BLaER1 treated with 17β-estradiol and CSF1 and Interleukin-3, amounts not matched to agents 10 nM and 100 nM (cell line): ENCODE measurements around the gene PARD3B.

ENCODE experiments used
- H3K27ac ChIP-seq, 11 experiments: shearing (Covaris generic); formaldehyde crosslinking; 2 replicates each; pipeline ENCODE4 v1.8.1; 2022
- H3K27me3 ChIP-seq, 11 experiments: shearing (Covaris generic); formaldehyde crosslinking; 2 replicates each; pipeline ENCODE4 v1.8.1; 2022
- H3K36me3 ChIP-seq, 11 experiments: shearing (Covaris generic); formaldehyde crosslinking; 2 replicates each; pipeline ENCODE4 v1.8.1; 2022
- H3K4me1 ChIP-seq, 10 experiments: shearing (Covaris generic); formaldehyde crosslinking; 2 replicates each; pipeline ENCODE4 v1.8.1; 2022
- H3K4me2 ChIP-seq, 11 experiments: shearing (Covaris generic); formaldehyde crosslinking; 2 replicates each; pipeline ENCODE4 v1.8.1; 2022
- H3K4me3 ChIP-seq, 10 experiments: shearing (Covaris generic); formaldehyde crosslinking; 2 replicates each; pipeline ENCODE4 v1.8.1; 2022
- H3K9ac ChIP-seq, 11 experiments: shearing (Covaris generic); formaldehyde crosslinking; 2 replicates each; pipeline ENCODE4 v1.8.1; 2022
- H3K9me3 ChIP-seq, 11 experiments: shearing (Covaris generic); formaldehyde crosslinking; replicated peaks in 1 of 11; 2 replicates each; pipeline ENCODE4 v1.8.1; 2022
- H4K20me1 ChIP-seq, 11 experiments: shearing (Covaris generic); formaldehyde crosslinking; 2 replicates each; pipeline ENCODE4 v1.8.1; 2022
- Cebpa-rat ChIP-seq, 11 experiments: shearing (Covaris generic); IDR thresholded peaks; 2 replicates each; pipeline ENCODE4 v1.8.1; 2022

PARD3B gene

DNA sequence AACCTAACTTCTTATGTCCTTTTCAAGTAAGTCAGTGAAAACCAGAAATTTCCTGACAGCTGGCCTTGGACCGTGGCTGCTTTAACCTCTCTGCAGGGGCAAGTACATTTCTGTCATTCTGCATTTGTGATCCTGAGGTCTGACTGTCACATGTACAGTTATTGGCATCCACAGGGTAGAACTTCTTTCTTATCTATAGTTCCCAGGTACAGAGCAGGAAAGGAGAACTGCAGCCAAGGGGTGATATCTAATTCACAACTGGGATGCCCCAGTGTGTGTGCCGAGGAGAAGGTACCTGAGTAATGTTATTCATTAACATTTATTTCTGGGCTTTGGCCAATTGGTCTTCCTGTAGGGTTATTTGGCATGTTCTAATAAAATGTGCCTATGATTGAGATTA lies 468.9 kb downstream of the PARD3B start:
- Histone ChIP-seq H3K4me1 (no peaks in the 10 kb centered on the region), H4K20me1 (no peaks in the 10 kb centered on the region; a peak in 1 of 22 replicates), H3K27ac (no peak overlapping the region), H3K9ac (no peak overlapping the region), H3K36me3 (no peaks in the 10 kb centered on the region), H3K4me3 (no peak overlapping the region), H3K27me3 (no peaks in the 10 kb centered on the region), H3K9me3 (peaks cover 0 to 3% (median 0%) of the 10 kb centered on the region in 11 experiments; a peak in 4 of 22 replicates), H3K4me2 (no peak overlapping the region)
- no peak for TF ChIP-seq Cebpa-rat (IDR thresholded peaks at IDR 0.05)

DNA sequence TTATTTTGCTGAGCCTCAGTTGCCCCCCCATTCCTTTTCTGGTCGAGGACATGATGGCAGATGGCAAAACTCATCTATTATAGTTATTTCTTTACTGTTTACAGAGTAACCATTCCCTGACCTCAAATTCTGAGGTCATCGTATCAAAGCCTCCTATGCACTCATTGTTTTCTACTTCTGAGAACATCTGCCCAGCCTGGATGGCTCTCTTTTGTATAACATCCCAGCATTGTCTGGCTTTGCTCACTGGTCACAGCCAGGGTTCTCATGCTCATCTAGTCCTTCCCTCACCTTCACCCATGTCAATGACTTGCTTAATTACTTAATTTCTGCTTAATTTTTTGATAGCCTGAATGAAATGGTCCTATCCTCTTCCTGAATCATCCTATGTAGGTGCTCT lies 472.1 kb downstream of the PARD3B start:
- no peaks in the 10 kb centered on the region for H3K36me3 ChIP-seq
- H3K27ac ChIP-seq, result no peak overlapping the region
- H3K9me3 ChIP-seq, result peaks cover 0 to 12% (median 7%) of the 10 kb centered on the region in 11 experiments; a peak in 10 of 22 replicates
- H3K4me1 ChIP-seq, result no peaks in the 10 kb centered on the region
- no peak overlapping the region for H3K9ac ChIP-seq
- no peaks in the 10 kb centered on the region for H3K27me3 ChIP-seq
- TF ChIP-seq Cebpa-rat (IDR thresholded peaks at IDR 0.05), result no peak
- H3K4me3 ChIP-seq, result no peak overlapping the region
- no peaks in the 10 kb centered on the region; a peak in 1 of 22 replicates for H4K20me1 ChIP-seq
- H3K4me2 ChIP-seq, result no peak overlapping the region

DNA sequence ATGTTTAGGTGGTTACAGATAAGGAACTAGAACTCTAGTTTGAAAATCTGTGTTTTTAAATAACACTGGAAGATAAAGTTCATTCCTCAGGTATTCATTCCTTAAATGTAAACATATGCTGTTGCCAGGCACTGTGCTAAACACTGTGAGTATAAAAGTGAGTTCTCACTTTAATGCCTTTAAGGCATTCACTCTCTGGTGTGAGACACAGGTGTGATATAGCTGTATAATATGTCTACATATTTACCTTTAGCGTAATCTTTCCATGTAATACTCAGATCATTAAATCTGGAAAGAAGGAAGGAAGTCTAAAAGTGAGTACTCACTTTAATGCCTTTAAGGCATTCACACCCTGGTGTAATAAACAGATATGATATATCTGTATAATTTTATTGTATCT lies 472.6 kb downstream of the PARD3B start:
- no peak overlapping the region for H3K9ac ChIP-seq
- no peaks in the 10 kb centered on the region for H3K36me3 ChIP-seq
- TF ChIP-seq Cebpa-rat (IDR thresholded peaks at IDR 0.05), result no peak
- peaks cover 0 to 12% (median 7%) of the 10 kb centered on the region in 11 experiments; a peak in 10 of 22 replicates for H3K9me3 ChIP-seq
- H4K20me1 ChIP-seq, result no peaks in the 10 kb centered on the region; a peak in 1 of 22 replicates
- H3K4me3 ChIP-seq, result no peak overlapping the region
- H3K4me1 ChIP-seq, result no peaks in the 10 kb centered on the region
- H3K4me2 ChIP-seq, result no peak overlapping the region
- H3K27me3 ChIP-seq, result no peaks in the 10 kb centered on the region
- no peak overlapping the region for H3K27ac ChIP-seq

DNA sequence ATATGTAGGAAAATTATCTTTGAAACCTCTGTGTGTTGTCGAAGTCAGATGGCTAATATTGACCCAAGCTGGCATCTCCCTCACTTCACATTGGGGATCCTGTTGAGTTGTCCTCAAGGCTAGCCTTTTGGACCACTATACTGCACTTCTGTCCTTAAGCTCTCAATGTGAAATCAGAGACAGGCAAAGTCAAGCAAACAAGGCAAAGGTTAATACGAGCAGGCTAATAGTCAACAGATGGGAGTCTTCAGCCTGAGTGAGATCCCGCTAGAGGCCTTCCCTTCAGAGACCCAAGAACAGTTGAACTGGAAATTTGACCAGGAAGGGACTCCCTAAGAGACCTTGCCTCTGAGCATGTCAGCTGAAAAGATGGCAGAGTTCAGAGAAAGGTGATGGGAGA lies 475.4 kb downstream of the PARD3B start:
- peaks cover 0 to 12% (median 7%) of the 10 kb centered on the region in 11 experiments; a peak in 10 of 22 replicates for H3K9me3 ChIP-seq
- no peaks in the 10 kb centered on the region; a peak in 1 of 22 replicates for H4K20me1 ChIP-seq
- no peak for TF ChIP-seq Cebpa-rat (IDR thresholded peaks at IDR 0.05)
- H3K27ac ChIP-seq, result no peak overlapping the region
- no peak overlapping the region for H3K4me2 ChIP-seq
- no peak overlapping the region for H3K4me3 ChIP-seq
- peaks cover 0 to 7% (median 0%) of the 10 kb centered on the region in 10 experiments; a peak in 2 of 20 replicates for H3K4me1 ChIP-seq
- H3K36me3 ChIP-seq, result no peaks in the 10 kb centered on the region
- H3K27me3 ChIP-seq, result no peaks in the 10 kb centered on the region
- H3K9ac ChIP-seq, result no peak overlapping the region

GRCh38 chr2:205022841-205023240 lies 477.6 kb downstream of the PARD3B start:
- no peak overlapping the region for H3K4me3 ChIP-seq
- H3K9ac ChIP-seq, result no peak overlapping the region
- peaks cover 0 to 7% (median 0%) of the 10 kb centered on the region in 10 experiments; a peak in 2 of 20 replicates for H3K4me1 ChIP-seq
- no peak overlapping the region for H3K4me2 ChIP-seq
- no peak for TF ChIP-seq Cebpa-rat (IDR thresholded peaks at IDR 0.05)
- no peaks in the 10 kb centered on the region for H3K36me3 ChIP-seq
- H4K20me1 ChIP-seq, result no peaks in the 10 kb centered on the region; a peak in 1 of 22 replicates
- H3K27ac ChIP-seq, result no peak overlapping the region
- H3K27me3 ChIP-seq, result no peaks in the 10 kb centered on the region
- H3K9me3 ChIP-seq, result peaks cover 0 to 12% (median 7%) of the 10 kb centered on the region in 11 experiments; a peak in 10 of 22 replicates

GRCh38 chr2:205024822-205025518 lies 479.7 kb downstream of the PARD3B start:
- TF ChIP-seq Cebpa-rat (IDR thresholded peaks at IDR 0.05), result no peak
- H3K27ac ChIP-seq, result no peak overlapping the region
- H3K4me3 ChIP-seq, result no peak overlapping the region
- peaks cover 0 to 3% (median 0%) of the 10 kb centered on the region in 11 experiments; a peak in 2 of 22 replicates for H3K9me3 ChIP-seq
- H3K36me3 ChIP-seq, result no peaks in the 10 kb centered on the region
- peaks cover 0 to 7% (median 0%) of the 10 kb centered on the region in 10 experiments; a peak in 2 of 20 replicates for H3K4me1 ChIP-seq
- H3K27me3 ChIP-seq, result no peaks in the 10 kb centered on the region
- H4K20me1 ChIP-seq, result no peaks in the 10 kb centered on the region
- no peak overlapping the region for H3K9ac ChIP-seq
- H3K4me2 ChIP-seq, result peak overlapping the region in 1 of 11 experiments; percentile 41; a peak in 1 of 22 replicates

DNA sequence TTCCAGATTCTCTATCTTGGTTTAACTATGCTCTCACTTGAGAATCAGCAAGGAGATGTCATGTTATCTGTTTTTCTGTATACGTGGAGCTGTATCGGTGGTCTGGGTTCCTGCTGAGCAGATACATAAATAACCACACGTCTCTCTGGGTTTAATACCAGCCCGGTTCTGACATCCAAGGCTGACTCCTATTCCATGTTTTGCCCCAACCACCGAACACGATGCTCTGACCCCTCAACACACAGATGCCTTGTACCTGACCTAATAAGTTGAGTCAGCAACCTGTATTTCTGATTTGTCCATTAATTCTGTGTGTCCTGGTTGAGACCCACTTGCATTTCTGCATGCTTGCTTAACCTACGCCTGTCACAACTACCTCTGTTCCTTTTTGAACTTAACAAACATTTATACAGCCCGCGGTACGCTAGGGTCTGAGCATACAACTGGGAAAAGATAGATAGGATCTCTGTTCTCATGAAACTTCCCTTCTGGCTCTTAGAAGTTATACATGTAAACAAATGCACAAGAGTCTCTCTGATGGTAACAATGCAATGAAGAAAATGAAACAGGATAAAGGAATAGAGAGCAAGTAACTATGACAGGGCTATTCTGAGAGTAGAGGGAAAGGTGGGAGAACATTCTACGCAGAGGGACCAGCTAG lies 480.4 kb downstream of the PARD3B start:
- H4K20me1 ChIP-seq, result no peaks in the 10 kb centered on the region
- no peak overlapping the region for H3K4me3 ChIP-seq
- no peaks in the 10 kb centered on the region for H3K36me3 ChIP-seq
- no peak for TF ChIP-seq Cebpa-rat (IDR thresholded peaks at IDR 0.05)
- H3K4me1 ChIP-seq, result peaks cover 0 to 7% (median 0%) of the 10 kb centered on the region in 10 experiments; a peak in 2 of 20 replicates
- H3K4me2 ChIP-seq, result no peak overlapping the region
- H3K27me3 ChIP-seq, result no peaks in the 10 kb centered on the region
- no peaks in the 10 kb centered on the region for H3K9me3 ChIP-seq
- H3K27ac ChIP-seq, result no peak overlapping the region
- no peak overlapping the region for H3K9ac ChIP-seq

DNA sequence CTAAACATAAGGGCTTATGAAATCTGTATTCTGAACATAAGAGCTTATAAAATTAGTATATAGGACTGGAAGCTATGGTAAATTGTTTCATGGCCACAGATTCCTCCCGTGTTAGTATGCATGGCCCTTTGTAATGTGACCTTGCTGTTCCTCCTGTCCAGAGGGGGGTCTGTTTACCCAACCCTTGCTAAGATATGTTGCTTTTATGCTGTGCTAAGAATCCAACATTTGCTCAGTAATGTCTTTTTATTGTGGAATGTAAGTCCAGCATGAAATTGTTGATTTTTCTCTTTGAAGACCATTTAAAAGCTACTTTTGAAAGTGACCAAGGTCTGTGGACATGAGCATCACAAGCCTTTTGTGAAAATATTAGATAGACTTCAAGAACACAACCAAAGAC lies 485.4 kb downstream of the PARD3B start:
- H3K4me1 ChIP-seq, result no peaks in the 10 kb centered on the region
- H3K9me3 ChIP-seq, result no peaks in the 10 kb centered on the region
- H4K20me1 ChIP-seq, result no peaks in the 10 kb centered on the region
- no peak overlapping the region for H3K27ac ChIP-seq
- no peaks in the 10 kb centered on the region for H3K36me3 ChIP-seq
- H3K27me3 ChIP-seq, result no peaks in the 10 kb centered on the region
- H3K4me3 ChIP-seq, result no peak overlapping the region
- H3K9ac ChIP-seq, result no peak overlapping the region
- TF ChIP-seq Cebpa-rat (IDR thresholded peaks at IDR 0.05), result no peak
- H3K4me2 ChIP-seq, result no peak overlapping the region

DNA sequence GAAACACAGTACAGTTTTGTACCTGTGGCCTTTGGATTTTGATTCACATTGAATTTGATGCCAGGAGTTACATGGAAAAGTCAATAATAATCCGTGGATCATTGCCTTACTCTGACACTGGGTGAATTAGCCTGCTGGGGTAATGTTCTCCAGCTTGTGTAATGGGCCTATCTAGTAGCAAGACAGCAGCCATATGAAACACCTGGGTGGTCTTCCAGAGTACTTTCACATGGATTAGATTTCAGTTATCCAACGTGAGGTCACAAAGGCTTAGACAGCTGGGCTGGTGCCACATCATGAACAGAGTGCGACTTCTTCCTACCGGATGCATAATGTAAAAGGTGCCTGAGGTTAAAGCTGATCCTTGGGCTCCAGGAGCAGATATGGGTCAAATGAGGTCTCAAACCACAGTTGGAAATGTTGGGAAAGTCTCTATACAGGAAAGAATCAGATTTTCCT lies 486.8 kb downstream of the PARD3B start:
- no peaks in the 10 kb centered on the region for H4K20me1 ChIP-seq

More for the DNA sequence above, 486.8 kb downstream of the PARD3B start:
- Histone ChIP-seq H3K9ac (no peak overlapping the region), H3K27me3 (no peaks in the 10 kb centered on the region), H3K27ac (no peak overlapping the region), H3K4me1 (no peaks in the 10 kb centered on the region), H3K36me3 (no peaks in the 10 kb centered on the region), H3K4me3 (no peak overlapping the region), H3K9me3 (no peaks in the 10 kb centered on the region), H3K4me2 (no peak overlapping the region)
- no peak for TF ChIP-seq Cebpa-rat (IDR thresholded peaks at IDR 0.05)
